NCI-H2107 treated with DMSO at 0.1 percent for 48 hours (cell line): ENCODE data around the gene NHERF2.
A peak's percentile ranks its signal among the peaks of the same experiment; 100 is the strongest.

Experiments used
- DNase-seq: peaks from one replicate; lab custom pipeline; 2025; ENCODE audit not compliant: unreplicated experiment; lab: John Stamatoyannopoulos, UW

The NHERF2 gene

GRCh38 chr16:1990351-1991134, 36.2 kb upstream of the NHERF2 start:
- DNase-seq = no peak

GRCh38 chr16:1991135-1991551, 35.6 kb upstream of the NHERF2 start:
- no peak for DNase-seq

GRCh38 chr16:1991588-1991947, 35.1 kb upstream of the NHERF2 start:
- DNase-seq = no peak

GRCh38 chr16:1991948-1992703, 34.6 kb upstream of the NHERF2 start:
- no peak for DNase-seq

- no peak for DNase-seq
These were observed 33.9 kb upstream of the NHERF2 start for GRCh38 chr16:1992704-1993317.

GRCh38 chr16:1993731-1994131, 33.0 kb upstream of the NHERF2 start:
- no peak for DNase-seq

- DNase-seq = no peak
These were observed 29.0 kb upstream of the NHERF2 start for GRCh38 chr16:1997494-1998359.

- no peak for DNase-seq
These were observed 28.3 kb upstream of the NHERF2 start for GRCh38 chr16:1998360-1998835.

GRCh38 chr16:1998852-1999801, 27.6 kb upstream of the NHERF2 start:
- DNase-seq = no peak

- DNase-seq = no peak
These were observed 26.7 kb upstream of the NHERF2 start for GRCh38 chr16:1999866-2000514.

GRCh38 chr16:2001035-2001434, 25.7 kb upstream of the NHERF2 start:
- no peak for DNase-seq

GRCh38 chr16:2001456-2002355, 25.0 kb upstream of the NHERF2 start:
- DNase-seq = no peak

- DNase-seq = no peak
These were observed 24.1 kb upstream of the NHERF2 start for GRCh38 chr16:2002406-2003230.

GRCh38 chr16:2003231-2003826, 23.4 kb upstream of the NHERF2 start:
- no peak for DNase-seq

- DNase-seq = peak; percentile 82
These were observed 22.7 kb upstream of the NHERF2 start for GRCh38 chr16:2003827-2004641.
